SK-N-SH (cell line): ENCODE measurements around the gene USP12. TPM values are rescaled to one million over a fixed set of nuclear protein-coding genes. Genes with fewer than 3 reads are reported as not detected.

Experiments
- CTCF ChIA-PET: fragments of 300-600, 350-600 bp; formaldehyde crosslinking; extraction: SDS; loops from one replicate; lab custom pipeline; 2021; lab: Yijun Ruan, JAX
- POLR2A ChIA-PET: fragments of 350-600 bp; sonication (Branson Sonifier 250); formaldehyde crosslinking; extraction: SDS; loops from one replicate; lab custom pipeline; 2020; ENCODE audit warnings: antibody characterized with exemption, inconsistent platforms; lab: Yijun Ruan, JAX
- DNase-seq: peaks from one replicate; pipeline ENCODE4 v3.0.0; 2012
- H2AFZ ChIP-seq: fragments of 200-600 bp; sonication (generic); 2 replicates; pipeline ENCODE4 v1.8.1; 2016; ENCODE audit warnings: antibody characterized with exemption, mild to moderate bottlenecking, low read depth
- H3F3A ChIP-seq: fragments of 200-600 bp; sonication (generic); replicated peaks from 2 replicates; pipeline ENCODE3; 2016; ENCODE audit warnings: antibody characterized with exemption, mild to moderate bottlenecking; ENCODE audit not compliant: insufficient read depth
- H3K27ac ChIP-seq, 2 experiments: fragments of 200-500 bp in 1 of 2; fragments of 200-600 bp in 1 of 2; sonication (Bioruptor generic) in 1 of 2; sonication (generic), shearing (Covaris generic) in 1 of 2; 2 replicates each; pipeline versions ENCODE4 v1.5.1 to v1.6.1; 2014 to 2016; ENCODE audit warnings: low read depth in 2 of 2, inconsistent platforms in 1 of 2, low read length in 1 of 2, mild to moderate bottlenecking in 1 of 2, mixed read lengths in 1 of 2
- H3K27me3 ChIP-seq: fragments of 200-600 bp; sonication (generic), shearing (Covaris generic); 2 replicates; pipeline ENCODE4 v1.6.1; 2016; ENCODE audit warnings: mixed run types; ENCODE audit not compliant: insufficient read depth
- H3K36me3 ChIP-seq, 2 experiments: fragments of 200-500 bp in 1 of 2; fragments of 200-600 bp in 1 of 2; sonication (Bioruptor generic) in 1 of 2; sonication (generic) in 1 of 2; replicated peaks in 1 of 2; 2 replicates each; pipeline versions ENCODE3 to v1.5.1; 2014 to 2016; ENCODE audit warnings: low read length in 1 of 2, mild to moderate bottlenecking in 1 of 2; ENCODE audit not compliant: insufficient read depth in 2 of 2, control insufficient read depth in 1 of 2
- H3K4me1 ChIP-seq, 2 experiments: fragments of 200-500 bp in 1 of 2; fragments of 200-600 bp in 1 of 2; sonication (Bioruptor generic) in 1 of 2; sonication (generic), shearing (Covaris generic) in 1 of 2; 2 replicates each; pipeline versions ENCODE4 v1.5.1 to v1.6.1; 2014 to 2016; ENCODE audit warnings: low read depth in 1 of 2, low read length in 1 of 2, mixed run types in 1 of 2; ENCODE audit not compliant: insufficient read depth in 2 of 2, control insufficient read depth in 1 of 2
- H3K4me2 ChIP-seq: fragments of 200-600 bp; sonication (generic), shearing (Covaris generic); 2 replicates; pipeline ENCODE4 v1.6.1; 2017; ENCODE audit warnings: mixed run types
- H3K4me3 ChIP-seq, 2 experiments: fragments of 200-500 bp in 1 of 2; fragments of 200-600 bp in 1 of 2; sonication (Bioruptor generic) in 1 of 2; sonication (generic), shearing (Covaris generic) in 1 of 2; 2 replicates each; pipeline versions ENCODE4 v1.5.1 to v1.8.1; 2014 to 2016; ENCODE audit warnings: low read depth in 2 of 2, inconsistent platforms in 1 of 2, low read length in 1 of 2, mild to moderate bottlenecking in 1 of 2, mixed read lengths in 1 of 2, moderate library complexity in 1 of 2
- H3K79me2 ChIP-seq: fragments of 200-600 bp; sonication (generic); 2 replicates; pipeline ENCODE4 v1.8.1; 2017; ENCODE audit warnings: mild to moderate bottlenecking; ENCODE audit not compliant: insufficient read depth
- H3K9ac ChIP-seq: fragments of 200-600 bp; sonication (generic); 2 replicates; pipeline ENCODE4 v1.6.1; 2017; ENCODE audit warnings: mixed run types
- H3K9me2 ChIP-seq: fragments of 200-600 bp; sonication (generic); 2 replicates; pipeline ENCODE4 v1.6.1; 2017; ENCODE audit warnings: mixed run types
- H3K9me3 ChIP-seq: fragments of 200-600 bp; sonication (generic); 2 replicates; pipeline ENCODE4 v1.6.1; 2017; ENCODE audit warnings: mixed run types, mild to moderate bottlenecking, moderate library complexity
- H4K20me1 ChIP-seq: fragments of 200-600 bp; sonication (generic); 2 replicates; pipeline ENCODE4 v1.6.1; 2017; ENCODE audit warnings: mild to moderate bottlenecking, mixed run types; ENCODE audit not compliant: insufficient read depth
- CHD2 ChIP-seq: fragments of 150-350 bp; IDR thresholded peaks from 2 replicates; pipeline ENCODE4 v1.6.1; 2018; ENCODE audit warnings: low read length; ENCODE audit not compliant: partially characterized antibody
- FOXJ3 ChIP-seq: sonication (generic); formaldehyde crosslinking; IDR thresholded peaks from 2 replicates; pipeline ENCODE4 v1.5.1; 2020; ENCODE audit warnings: mild to moderate bottlenecking, missing genetic modification reagents
- MXI1 ChIP-seq: IDR thresholded peaks from 2 replicates; pipeline ENCODE4 v1.6.1; 2012; ENCODE audit warnings: mild to moderate bottlenecking, low read depth, low read length, improper control_type of control experiment
- NRF1 ChIP-seq: IDR thresholded peaks from 2 replicates; pipeline ENCODE4 v1.6.1; 2012; ENCODE audit warnings: low read depth, mild to moderate bottlenecking, low read length
- RCOR1 ChIP-seq: fragments of 150-350 bp; IDR thresholded peaks from 2 replicates; pipeline ENCODE4 v1.6.1; 2017; ENCODE audit warnings: antibody characterized with exemption, low read length
- RFX5 ChIP-seq: IDR thresholded peaks from 2 replicates; pipeline ENCODE4 v1.6.1; 2012; ENCODE audit warnings: mild to moderate bottlenecking, improper control_type of control experiment, low read length
- RXRA ChIP-seq: IDR thresholded peaks from 2 replicates; pipeline ENCODE4 v1.4.0; 2012; ENCODE audit warnings: low read depth, mild to moderate bottlenecking, borderline replicate concordance
- SIN3A ChIP-seq: IDR thresholded peaks from 2 replicates; pipeline ENCODE4 v1.6.1; 2012; ENCODE audit warnings: low read depth, mild to moderate bottlenecking, low read length, moderate library complexity, borderline replicate concordance
- TEAD4 ChIP-seq: IDR thresholded peaks from 2 replicates; pipeline ENCODE4 v1.4.0; 2012; ENCODE audit warnings: mild to moderate bottlenecking, borderline replicate concordance; ENCODE audit not compliant: insufficient read depth
- WGBS: methylation state at CpG from one replicate; pipeline ENCODE4 v1.1.6; 2017; ENCODE audit warnings: low lambda C conversion rate; 5-methylcytosine and 5-hydroxymethylcytosine counted together
- polyA plus RNA-seq, 3 experiments: library from polyadenylated mRNA; depleted of rRNA; stranded (reverse); fragments of >200 nt; gene quantifications; 2 replicates each; pipeline ENCODE4 v1.2.3, GENCODE V29; 2012
- TF ChIP-seq, protein P1 (sequence below): fragments of 200-600 bp; sonication (generic); IDR thresholded peaks from 2 replicates; pipeline ENCODE4 v1.6.1; 2017; ENCODE audit warnings: antibody characterized with exemption, mild to moderate bottlenecking, moderate library complexity
- TF ChIP-seq, protein P2 (sequence below): fragments of 150-350 bp; IDR thresholded peaks from 2 replicates; pipeline ENCODE4 v1.6.1; 2016; ENCODE audit warnings: mild to moderate bottlenecking, low read depth, low read length
- TF ChIP-seq, protein P3 (sequence below): IDR thresholded peaks from 2 replicates; pipeline ENCODE4 v1.4.0; 2012; ENCODE audit warnings: low read depth, borderline replicate concordance
- TF ChIP-seq, protein P4 (sequence below): IDR thresholded peaks from 2 replicates; pipeline ENCODE4 v1.4.0; 2012; ENCODE audit warnings: low read depth

The USP12 gene
- polyA plus RNA-seq, 1 of the 3 experiments (the other 2 are of a cell fraction): 5.0 TPM

DNA sequence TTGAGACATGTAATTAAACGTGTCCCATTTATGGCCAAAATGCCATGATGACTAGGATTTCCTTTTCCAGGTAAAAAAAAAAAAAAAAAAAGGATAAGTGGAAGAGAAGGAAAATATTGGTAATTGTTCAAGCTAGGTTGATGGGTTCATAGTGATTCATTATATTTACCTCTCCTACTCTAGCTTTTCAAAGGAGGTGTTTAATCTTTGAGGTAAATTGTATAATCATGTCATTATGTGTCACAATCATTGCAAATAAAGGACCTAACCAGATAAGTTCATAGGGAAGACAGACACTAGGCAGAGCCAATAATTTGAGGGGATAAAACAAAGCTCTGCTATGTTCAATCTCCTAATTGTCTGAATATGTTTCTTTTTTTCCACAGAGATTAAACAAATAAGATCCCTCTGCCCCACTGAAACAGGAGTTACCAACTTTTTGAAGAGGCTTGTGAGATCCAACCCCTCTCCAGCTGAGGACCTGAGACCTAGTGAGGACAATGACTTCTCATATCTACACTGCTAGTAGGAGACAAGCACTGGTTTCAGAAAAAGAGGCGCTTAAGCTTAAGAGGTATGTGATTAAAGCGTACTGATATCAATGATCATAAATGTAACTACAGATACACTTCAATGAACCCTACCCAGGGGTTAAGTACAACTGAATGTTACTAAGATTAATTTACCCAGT, 61.4 kb downstream of the USP12 start:
- CTCF ChIA-PET: interaction anchor here (1.1 kb wide), 1 partner anchor 9 kb away, joined by 4 read pairs; no protein-coding TSS in a partner anchor
- H3K36me3 ChIP-seq: peaks cover 16 to 22% of the 10 kb centered on the region in 2 experiments
- H3K9me3 ChIP-seq: no peaks in the 10 kb centered on the region

More for the DNA sequence above, 61.4 kb downstream of the USP12 start:
- no peaks in the 10 kb centered on the region for H3F3A ChIP-seq
- no peak overlapping the region for H3K4me2 ChIP-seq
- no peak overlapping the region for H3K27ac ChIP-seq
- H3K9ac ChIP-seq: no peak overlapping the region
- POLR2A ChIA-PET: no interaction called here
- DNase-seq: no peak
- peaks cover 57% of the 10 kb centered on the region for H3K79me2 ChIP-seq
- no peak overlapping the region for H2AFZ ChIP-seq
- H3K4me3 ChIP-seq: no peak overlapping the region
- 100% methylated on average over 3 of the region's 3 CpGs for WGBS
- H3K27me3 ChIP-seq: no peaks in the 10 kb centered on the region
- H3K4me1 ChIP-seq: no peaks in the 10 kb centered on the region
- TF ChIP-seq CHD2: no peak
- no peak for TF ChIP-seq RFX5
- TF ChIP-seq RCOR1: no peak
- TF ChIP-seq, protein P1, sequence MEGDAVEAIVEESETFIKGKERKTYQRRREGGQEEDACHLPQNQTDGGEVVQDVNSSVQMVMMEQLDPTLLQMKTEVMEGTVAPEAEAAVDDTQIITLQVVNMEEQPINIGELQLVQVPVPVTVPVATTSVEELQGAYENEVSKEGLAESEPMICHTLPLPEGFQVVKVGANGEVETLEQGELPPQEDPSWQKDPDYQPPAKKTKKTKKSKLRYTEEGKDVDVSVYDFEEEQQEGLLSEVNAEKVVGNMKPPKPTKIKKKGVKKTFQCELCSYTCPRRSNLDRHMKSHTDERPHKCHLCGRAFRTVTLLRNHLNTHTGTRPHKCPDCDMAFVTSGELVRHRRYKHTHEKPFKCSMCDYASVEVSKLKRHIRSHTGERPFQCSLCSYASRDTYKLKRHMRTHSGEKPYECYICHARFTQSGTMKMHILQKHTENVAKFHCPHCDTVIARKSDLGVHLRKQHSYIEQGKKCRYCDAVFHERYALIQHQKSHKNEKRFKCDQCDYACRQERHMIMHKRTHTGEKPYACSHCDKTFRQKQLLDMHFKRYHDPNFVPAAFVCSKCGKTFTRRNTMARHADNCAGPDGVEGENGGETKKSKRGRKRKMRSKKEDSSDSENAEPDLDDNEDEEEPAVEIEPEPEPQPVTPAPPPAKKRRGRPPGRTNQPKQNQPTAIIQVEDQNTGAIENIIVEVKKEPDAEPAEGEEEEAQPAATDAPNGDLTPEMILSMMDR: no peak
- TF ChIP-seq NRF1: no peak
- no peak for TF ChIP-seq FOXJ3 (CRISPR knock-in tag)
- no peak for TF ChIP-seq RXRA
- TF ChIP-seq, protein P2, sequence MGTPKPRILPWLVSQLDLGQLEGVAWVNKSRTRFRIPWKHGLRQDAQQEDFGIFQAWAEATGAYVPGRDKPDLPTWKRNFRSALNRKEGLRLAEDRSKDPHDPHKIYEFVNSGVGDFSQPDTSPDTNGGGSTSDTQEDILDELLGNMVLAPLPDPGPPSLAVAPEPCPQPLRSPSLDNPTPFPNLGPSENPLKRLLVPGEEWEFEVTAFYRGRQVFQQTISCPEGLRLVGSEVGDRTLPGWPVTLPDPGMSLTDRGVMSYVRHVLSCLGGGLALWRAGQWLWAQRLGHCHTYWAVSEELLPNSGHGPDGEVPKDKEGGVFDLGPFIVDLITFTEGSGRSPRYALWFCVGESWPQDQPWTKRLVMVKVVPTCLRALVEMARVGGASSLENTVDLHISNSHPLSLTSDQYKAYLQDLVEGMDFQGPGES: no peak
- TF ChIP-seq, protein P3, sequence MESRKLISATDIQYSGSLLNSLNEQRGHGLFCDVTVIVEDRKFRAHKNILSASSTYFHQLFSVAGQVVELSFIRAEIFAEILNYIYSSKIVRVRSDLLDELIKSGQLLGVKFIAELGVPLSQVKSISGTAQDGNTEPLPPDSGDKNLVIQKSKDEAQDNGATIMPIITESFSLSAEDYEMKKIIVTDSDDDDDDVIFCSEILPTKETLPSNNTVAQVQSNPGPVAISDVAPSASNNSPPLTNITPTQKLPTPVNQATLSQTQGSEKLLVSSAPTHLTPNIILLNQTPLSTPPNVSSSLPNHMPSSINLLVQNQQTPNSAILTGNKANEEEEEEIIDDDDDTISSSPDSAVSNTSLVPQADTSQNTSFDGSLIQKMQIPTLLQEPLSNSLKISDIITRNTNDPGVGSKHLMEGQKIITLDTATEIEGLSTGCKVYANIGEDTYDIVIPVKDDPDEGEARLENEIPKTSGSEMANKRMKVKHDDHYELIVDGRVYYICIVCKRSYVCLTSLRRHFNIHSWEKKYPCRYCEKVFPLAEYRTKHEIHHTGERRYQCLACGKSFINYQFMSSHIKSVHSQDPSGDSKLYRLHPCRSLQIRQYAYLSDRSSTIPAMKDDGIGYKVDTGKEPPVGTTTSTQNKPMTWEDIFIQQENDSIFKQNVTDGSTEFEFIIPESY: no peak
- TF ChIP-seq, protein P4, sequence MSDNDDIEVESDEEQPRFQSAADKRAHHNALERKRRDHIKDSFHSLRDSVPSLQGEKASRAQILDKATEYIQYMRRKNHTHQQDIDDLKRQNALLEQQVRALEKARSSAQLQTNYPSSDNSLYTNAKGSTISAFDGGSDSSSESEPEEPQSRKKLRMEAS: no peak
- TF ChIP-seq SIN3A: no peak
- TF ChIP-seq MXI1: no peak
- TF ChIP-seq TEAD4: no peak
- H4K20me1 ChIP-seq: peaks cover 16% of the 10 kb centered on the region
- no peaks in the 10 kb centered on the region for H3K9me2 ChIP-seq
